Adrenal gland (tissue), 5 donors: Measurements from ENCODE around the gene DUS2.

Experiments
- CTCF ChIP-seq, 6 experiments: fragments of 450-650 bp in 4 of 6; fragments of 200-600 bp in 2 of 6; sonication (generic) in 1 of 6; IDR thresholded peaks; 1 replicate in 5 of 6; 2 replicates in 1 of 6; pipeline versions ENCODE4 v1.5.1 to v1.8.0; 2016 to 2021; ENCODE audit warnings: antibody characterized with exemption in 6 of 6, mild to moderate bottlenecking in 2 of 6, moderate library complexity in 1 of 6
- POLR2A ChIP-seq, 2 donors: fragments of 450-650 bp; IDR thresholded peaks; one replicate each; pipeline ENCODE4 v1.6.1; 2017; ENCODE audit warnings: antibody characterized with exemption in 2 of 2, mild to moderate bottlenecking in 2 of 2, moderate library complexity in 1 of 2
- donor health status: DM: no; HTN: no; CAD: no.

- TF ChIP-seq POLR2A (IDR thresholded peaks at IDR 0.05) (no peak), CTCF (IDR thresholded peaks at IDR 0.05) (no peak)
Observed at GRCh38 chr16:68022278-68022727, 781 bp upstream of the DUS2 start.
